Epithelial cell of esophagus (primary cell): ENCODE measurements around the gene CYTH4.

Experiments used
- DNase-seq: peaks from one replicate; pipeline ENCODE4 v3.0.0; 2010; ENCODE audit warnings: low read depth
- H3K4me3 ChIP-seq: 2 replicates; pipeline ENCODE4 v1.5.1; 2011; ENCODE audit warnings: mild to moderate bottlenecking, low read length, control low read depth
- TF ChIP-seq, protein P1 (sequence below): IDR thresholded peaks from 2 replicates; pipeline ENCODE4 v1.5.1; 2011; ENCODE audit warnings: low read depth, mild to moderate bottlenecking, low read length, control low read depth, inconsistent platforms; ENCODE audit not compliant: insufficient read depth; ENCODE audit errors: missing control alignments

Gene CYTH4

DNA sequence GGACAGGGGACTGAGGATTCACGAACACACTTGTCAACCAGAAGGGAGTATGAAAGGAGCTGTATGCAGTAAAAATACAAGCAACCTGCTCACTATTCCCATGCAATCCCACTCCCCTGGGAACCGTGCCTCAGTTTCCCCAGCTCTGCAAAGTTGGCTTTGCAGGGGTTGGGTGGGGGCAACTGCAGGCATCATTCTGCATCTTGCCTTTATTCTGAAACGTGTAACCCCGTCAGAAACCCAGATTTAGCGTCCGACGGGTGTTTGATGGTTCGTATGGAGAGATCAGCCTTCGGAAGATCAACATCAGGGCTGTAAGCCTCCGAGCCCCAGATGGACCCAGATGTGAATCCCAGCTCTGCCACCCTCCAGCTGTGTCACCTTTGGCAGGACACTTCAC lies 3.6 kb downstream of the CYTH4 start:
- DNase-seq: no peak
- TF ChIP-seq, protein P1, sequence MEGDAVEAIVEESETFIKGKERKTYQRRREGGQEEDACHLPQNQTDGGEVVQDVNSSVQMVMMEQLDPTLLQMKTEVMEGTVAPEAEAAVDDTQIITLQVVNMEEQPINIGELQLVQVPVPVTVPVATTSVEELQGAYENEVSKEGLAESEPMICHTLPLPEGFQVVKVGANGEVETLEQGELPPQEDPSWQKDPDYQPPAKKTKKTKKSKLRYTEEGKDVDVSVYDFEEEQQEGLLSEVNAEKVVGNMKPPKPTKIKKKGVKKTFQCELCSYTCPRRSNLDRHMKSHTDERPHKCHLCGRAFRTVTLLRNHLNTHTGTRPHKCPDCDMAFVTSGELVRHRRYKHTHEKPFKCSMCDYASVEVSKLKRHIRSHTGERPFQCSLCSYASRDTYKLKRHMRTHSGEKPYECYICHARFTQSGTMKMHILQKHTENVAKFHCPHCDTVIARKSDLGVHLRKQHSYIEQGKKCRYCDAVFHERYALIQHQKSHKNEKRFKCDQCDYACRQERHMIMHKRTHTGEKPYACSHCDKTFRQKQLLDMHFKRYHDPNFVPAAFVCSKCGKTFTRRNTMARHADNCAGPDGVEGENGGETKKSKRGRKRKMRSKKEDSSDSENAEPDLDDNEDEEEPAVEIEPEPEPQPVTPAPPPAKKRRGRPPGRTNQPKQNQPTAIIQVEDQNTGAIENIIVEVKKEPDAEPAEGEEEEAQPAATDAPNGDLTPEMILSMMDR: no peak
- no peak overlapping the region for H3K4me3 ChIP-seq

DNA sequence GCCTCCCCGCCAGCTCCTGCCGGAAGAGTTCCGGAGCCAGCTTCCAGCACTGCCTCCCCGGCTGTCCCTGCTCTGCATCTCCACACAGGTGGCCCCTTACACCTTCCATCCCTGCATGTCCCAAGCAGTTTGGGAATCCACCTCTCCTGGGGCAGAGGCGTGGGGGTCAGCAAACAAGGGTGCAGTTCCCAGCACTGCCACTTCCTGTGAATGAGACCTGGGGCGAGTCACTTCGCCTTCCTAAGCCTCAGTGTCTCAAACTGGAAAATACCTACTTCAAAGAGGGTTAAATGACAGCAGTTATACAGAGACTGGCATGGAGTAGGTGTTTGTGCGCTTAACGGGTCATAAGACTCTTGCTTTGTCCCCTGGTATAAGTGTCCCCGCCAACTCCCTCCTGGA lies 5.2 kb downstream of the CYTH4 start:
- no peak for DNase-seq
- no peak overlapping the region for H3K4me3 ChIP-seq
- TF ChIP-seq, protein P1: no peak

DNA sequence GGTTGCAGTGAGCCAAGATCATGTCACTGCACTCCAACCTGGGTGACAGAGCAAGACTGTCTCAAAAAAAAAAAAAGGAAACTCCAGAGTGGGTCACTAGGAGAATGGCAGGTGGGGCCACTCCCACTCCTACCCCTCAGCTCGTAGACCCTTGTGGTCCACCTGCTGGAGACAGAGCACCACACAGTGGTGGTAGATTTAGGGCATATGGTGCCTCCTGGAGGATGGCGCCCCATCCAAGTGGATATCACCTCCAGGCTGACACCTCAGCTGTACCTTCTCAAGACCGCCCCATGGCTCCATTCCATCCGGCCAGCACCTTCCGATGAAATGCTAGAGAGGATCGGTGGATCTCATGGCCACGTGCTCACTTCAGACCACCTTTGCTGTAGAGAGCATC lies 6.2 kb downstream of the CYTH4 start:
- TF ChIP-seq, protein P1: no peak
- no peak for DNase-seq
- no peak overlapping the region for H3K4me3 ChIP-seq

DNA sequence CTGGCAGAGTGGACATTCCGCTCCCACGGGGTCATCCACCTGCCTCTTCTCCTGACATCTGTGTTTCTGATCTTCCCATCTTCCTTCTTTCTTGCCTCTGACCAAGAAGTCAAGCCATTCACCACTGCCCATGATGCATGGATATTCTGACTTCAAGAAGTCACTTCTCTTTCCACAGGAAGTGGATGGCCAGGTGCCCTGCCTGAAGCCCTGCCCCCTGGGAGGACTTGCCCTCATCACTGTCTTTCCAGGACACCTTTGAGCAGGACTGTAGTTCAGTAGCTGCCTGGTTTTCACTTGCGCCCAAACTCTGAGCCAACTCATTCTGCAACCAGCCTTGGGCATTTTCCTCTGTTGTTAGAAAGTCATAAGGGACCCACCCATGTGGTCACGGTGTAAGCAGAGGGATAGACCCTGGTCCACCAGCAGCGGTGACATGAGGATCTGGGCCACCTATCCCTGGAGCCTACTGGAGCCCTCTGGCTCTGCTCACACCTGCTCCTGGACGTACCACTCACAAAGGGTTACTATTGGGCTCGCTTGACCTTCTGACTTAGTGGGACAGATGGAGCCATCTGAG lies 6.9 kb downstream of the CYTH4 start:
- DNase-seq: no peak
- H3K4me3 ChIP-seq: no peak overlapping the region
- TF ChIP-seq, protein P1: no peak

DNA sequence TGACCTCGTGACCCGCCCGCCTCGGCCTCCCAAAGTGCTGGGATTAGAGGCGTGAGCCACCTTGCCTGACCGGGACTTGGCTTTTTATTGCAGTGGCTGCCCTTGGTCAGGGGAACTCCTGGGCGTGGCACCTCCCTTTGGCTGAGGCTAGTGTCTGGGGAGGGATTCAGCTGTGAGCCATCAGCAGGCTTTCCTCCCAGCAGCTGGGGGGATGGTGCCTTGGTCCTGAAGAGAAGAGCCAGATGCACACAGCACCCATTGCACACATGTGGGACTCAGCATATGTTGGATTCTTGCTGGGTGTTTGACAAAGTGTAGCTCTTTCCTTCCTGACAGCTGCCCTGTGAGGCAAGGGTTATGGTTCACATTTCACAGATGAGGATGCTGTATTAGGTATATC lies 8.4 kb downstream of the CYTH4 start:
- no peak for DNase-seq
- H3K4me3 ChIP-seq: no peak overlapping the region
- TF ChIP-seq, protein P1: no peak

DNA sequence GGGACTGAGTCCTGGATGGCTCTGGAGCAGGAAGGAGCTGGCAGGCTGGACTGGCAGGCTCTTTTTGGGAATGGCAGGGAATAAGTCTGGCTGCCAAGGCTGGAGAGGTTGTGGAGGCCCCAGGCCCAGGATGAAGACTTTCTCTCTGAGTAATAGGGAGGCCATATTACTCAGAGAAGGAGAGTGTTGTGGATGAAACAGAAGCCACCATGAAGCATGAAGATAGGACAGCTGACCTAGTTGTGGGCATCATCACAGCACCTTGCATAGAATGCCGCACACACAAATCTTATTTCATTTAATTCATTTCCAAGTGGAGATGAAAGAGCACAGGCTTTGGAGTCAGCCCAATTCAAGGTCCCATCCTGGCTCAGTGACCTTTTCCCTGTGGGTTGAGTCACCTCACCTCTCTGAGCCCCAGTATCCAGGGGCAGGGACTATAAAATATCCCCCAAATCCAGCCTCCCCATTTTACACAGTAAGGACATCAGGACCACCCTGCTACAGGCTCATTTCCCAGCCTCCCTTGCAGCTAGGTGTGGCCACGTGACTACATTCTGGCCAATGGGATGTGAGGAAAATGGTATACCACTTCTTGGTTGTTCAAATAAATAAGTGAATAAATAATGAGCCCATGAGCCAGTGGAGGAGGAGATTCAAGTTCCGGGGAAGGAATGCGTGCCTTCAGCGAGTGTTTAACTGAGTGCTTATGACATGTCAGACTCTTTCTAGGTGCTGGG lies 9.4 kb downstream of the CYTH4 start:
- no peak for DNase-seq
- TF ChIP-seq, protein P1: no peak
- no peak overlapping the region for H3K4me3 ChIP-seq

DNA sequence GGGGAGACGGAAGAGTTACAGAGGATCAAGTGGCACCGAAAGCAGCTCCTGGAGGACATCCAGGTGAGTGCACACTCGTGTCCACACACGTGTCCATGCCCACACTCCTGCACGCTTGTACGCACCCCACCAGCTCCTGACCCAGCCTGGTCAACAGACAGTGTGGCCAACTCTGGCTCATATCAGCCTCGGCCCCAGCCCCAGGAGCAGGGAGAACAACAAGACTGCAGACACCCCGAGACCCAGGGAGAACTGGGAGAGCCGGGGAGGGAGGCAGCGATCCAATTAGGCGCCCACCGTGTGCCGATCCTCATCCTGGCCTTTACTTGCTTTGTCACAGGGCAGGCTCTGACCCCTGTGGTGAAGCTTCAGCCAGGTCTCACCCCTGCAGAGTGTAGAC lies 10.3 kb downstream of the CYTH4 start:
- TF ChIP-seq, protein P1: no peak
- H3K4me3 ChIP-seq: no peak overlapping the region
- no peak for DNase-seq
